ENCODE results near the gene DACT2.
"Not testable (repeated sequence)": the region's sequence is repeated elsewhere in the genome, so short reads cannot be mapped to it uniquely, and the experiment has no call there.

DACT2 gene

GRCh38 chr6:168299541-168300511, 19.8 kb downstream of the DACT2 start:
- no peak for DNase-seq

DNA sequence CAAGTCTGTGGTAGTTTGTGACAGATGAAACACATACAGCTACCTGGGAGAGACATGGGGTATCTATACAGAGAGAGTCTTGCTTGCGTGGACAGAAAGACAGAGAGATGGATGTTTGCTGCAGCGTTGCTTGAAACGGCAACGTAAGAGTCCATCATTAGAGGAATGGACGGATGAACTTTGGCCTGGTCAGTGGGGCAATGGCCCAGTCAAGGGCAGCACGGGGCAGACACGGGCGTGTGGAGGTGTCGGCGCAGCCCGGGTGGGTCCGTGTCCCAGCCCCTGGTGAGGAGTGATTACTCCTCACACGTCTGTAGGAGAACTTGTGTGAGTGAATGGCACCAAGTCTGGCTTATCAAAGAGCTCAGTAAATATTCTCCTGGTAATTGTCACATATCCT, 21.9 kb downstream of the DACT2 start:
- DNase-seq: no peak

GRCh38 chr6:168294901-168295300, 24.7 kb downstream of the DACT2 start:
- no peak for DNase-seq

DNA sequence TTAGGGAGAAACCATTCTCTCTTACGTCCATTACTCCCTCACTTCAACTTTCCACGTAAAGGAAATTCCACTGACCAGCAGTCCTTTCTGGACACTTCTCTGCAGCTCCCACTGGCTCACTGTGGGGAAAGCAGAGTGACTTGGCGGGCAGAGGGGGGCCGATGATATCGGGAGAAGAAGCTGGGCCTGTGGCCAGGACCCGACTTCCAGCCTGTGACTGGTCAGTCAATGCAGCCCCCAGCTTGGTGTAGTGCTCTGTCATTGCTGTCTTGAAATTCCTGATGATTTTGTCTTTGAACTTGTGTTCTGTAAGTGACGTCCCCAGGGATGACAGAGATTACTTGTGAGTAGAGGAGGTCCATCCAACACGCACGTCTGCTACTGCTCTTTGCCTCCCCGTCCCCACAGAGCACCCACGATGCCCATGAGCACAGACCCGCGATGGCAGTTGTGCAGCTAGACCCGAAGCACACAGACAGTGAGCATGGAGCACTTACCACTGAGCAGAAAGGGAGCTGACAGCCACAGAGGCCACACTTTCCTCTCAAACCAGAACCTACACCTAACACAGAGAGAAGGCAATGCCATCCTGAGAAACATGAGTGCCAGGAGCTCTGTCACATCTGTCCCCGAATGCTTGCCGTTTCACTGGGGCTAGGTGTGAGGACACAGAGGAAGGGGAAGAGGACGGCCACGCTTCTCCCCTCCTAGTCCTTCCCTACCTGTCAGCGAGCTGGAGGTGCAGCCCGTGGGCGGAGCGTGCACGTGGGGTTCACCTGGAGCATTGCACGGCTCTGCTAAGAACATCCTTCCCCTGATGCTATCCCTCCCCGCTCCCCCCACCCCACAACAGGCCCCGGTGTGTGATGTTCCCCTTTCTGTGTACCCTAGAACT, 25.7 kb downstream of the DACT2 start:
- no peak for DNase-seq

DNA sequence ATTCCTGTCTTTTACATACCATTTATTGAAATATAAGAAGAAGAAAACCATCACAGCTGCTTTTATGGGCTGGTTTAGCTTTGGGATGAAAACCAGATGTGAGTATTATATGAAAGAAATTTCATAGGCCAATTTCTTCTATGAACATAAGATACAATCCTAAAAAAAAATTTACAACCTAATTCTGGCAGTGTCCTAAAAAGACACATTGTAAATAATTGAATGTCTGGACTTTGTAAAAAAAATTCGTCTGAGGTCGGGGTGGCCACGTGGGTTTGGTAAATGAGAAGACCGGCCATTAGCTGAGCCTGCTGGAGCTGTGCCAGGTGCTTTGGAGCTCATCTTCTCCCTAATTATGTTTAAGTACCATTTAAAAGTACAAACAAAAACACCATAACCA, 26.8 kb downstream of the DACT2 start:
- no peak for DNase-seq

- no peak for DNase-seq
Measured at GRCh38 chr6:168291450-168291849, 28.1 kb downstream of the DACT2 start.

GRCh38 chr6:168290095-168290494, 29.5 kb downstream of the DACT2 start:
- DNase-seq: no peak

- DNase-seq: no peak
Measured at GRCh38 chr6:168289571-168289962, 30.0 kb downstream of the DACT2 start.

GRCh38 chr6:168288781-168289570, 30.6 kb downstream of the DACT2 start:
- no peak for DNase-seq

DNA sequence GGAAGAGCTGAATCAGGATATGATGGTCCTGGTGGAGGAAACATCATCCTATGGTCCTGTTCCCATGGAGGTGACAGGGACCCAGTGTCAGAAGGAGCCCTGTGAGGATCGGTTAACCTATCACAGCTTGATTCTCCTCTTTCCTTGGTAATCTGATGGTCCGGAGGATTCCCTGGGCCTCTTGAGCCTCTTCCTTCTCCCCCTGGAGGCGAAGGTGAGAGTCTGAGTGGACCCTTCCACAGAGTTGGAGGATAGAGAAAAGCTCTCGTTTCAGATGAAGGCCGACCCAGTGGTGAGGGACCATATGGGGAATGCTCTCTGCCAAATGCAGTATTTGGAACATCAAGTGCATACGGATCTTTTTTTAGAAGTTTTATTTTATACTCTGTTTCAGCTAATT, 32.1 kb downstream of the DACT2 start:
- not testable (repeated sequence) for DNase-seq

DNA sequence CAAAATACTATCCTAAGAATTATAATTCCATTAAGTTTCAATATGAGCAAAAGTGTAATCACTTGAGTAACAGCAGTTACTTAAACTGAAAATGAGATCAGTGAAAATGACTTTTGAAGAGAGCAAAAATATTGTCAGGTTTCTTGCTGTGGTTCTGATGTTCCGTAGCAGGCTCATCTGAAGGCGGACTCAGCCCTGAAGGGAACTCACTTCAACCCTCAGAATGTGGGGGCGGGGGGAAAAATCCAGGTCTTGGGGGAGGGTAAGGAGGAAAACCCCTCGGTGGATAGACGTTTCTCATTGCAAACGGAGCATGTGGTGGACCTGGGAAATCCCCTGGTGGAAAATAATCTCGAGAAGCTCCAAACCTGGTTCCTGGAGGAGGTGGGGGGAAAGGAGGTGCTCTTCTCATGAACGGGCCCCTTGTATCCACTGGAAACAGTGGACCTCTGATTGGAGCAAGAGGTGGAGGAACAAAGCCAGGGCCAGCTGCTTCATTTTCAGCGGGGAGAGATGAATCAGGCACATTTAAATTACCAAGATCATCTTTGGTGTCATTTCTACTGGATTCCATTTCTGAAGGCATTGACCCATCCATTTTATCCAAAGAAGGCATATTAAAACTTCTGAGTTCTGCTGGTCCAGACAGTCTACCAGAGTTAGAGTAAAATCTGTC, 32.7 kb downstream of the DACT2 start:
- DNase-seq: not testable (repeated sequence)

GRCh38 chr6:168286116-168286515, 33.5 kb downstream of the DACT2 start:
- DNase-seq: no peak

- no peak for DNase-seq
Measured at GRCh38 chr6:168285456-168285855, 34.1 kb downstream of the DACT2 start.

DNA sequence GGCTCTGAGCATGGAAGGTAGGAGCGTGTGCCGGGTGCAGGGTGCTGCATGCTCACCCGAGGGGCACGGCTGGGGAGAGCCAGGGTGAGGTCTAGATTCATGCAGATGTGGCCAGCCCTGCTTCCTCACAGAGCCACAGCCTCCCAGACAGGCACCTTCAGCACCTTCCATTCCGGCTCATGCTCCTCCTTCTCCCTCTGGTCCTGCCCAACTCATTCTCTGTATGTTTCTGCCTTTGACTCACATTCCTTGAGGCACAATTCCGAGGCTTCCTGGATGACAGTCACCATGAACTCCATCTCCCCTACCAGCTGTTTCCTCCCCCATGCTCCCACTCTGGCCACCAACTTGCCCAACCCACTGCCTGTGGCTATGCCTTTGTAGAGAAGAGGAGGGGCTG, 35.4 kb downstream of the DACT2 start:
- no peak for DNase-seq

- no peak for DNase-seq
Measured at GRCh38 chr6:168283686-168284025, 35.9 kb downstream of the DACT2 start.

DNA sequence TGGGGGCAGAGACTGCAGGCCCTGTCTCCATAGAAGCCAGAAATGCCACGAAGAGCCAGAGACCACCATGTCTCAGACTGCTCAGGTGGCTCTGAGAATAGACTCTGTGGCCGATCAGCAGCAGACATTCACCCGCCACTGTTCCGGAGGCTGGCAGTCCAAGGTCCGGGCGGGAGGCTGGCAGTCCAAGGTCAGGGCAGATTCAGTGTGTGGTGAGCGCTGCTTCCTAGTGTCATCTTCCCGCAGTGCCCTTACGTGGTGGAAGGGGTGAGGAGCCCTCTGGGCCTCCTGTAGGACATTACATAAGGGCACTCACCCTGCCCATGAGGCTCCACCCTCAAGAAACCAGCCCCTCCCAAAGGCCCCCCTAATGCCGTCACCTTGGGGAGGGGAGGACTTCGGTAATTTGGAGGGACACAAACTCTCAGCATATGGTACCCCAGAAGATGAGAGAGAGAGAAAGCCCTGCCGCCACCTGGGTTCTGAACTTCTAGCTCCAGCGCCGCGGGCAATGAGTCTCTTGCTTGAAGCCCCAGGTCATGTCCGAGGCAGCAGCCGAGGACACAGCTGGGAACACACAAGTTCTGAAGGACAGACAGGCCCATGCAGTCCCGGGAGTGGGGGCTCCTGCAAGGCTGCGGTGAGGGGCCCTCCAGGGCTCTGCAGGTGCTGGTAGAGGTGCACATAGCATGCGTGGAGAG, 36.4 kb downstream of the DACT2 start:
- DNase-seq: no peak

GRCh38 chr6:168281826-168282225, 37.8 kb downstream of the DACT2 start:
- DNase-seq: no peak

DNA sequence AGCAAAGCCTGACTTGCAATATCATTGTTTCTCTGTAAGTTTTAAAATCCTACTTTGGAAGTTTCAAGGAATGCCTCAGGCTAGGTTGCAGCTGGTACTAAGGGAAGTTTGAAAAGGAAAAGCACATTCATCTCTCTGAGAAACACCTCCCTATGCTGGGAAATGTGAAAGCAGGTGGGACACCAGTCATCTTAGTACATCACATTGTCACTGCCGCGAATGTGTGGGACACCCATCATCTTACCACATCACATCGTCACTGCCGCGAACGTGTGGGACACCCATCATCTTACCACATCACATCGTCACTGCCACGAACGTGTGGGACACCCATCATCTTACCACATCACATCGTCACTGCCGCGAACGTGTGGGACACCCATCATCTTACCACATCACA, 38.3 kb downstream of the DACT2 start:
- not testable (repeated sequence) for DNase-seq

DNA sequence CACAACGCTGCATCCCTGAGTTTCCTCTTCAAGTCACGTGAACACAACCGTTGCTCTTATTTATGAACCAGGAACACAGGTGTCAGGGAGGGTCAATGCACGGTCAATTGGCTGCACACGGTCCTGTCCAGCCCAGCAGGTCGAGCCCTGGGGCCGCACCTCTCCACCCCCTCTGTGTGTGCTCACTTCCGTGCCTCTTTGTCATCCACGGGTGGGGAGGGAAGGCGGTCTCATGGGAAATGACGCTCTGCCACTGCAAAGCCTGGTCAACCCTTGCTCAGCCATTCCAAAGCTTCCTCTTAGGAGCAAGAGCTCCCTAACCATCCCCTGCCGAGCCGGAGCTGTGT, 38.7 kb downstream of the DACT2 start:
- no peak for DNase-seq

DNA sequence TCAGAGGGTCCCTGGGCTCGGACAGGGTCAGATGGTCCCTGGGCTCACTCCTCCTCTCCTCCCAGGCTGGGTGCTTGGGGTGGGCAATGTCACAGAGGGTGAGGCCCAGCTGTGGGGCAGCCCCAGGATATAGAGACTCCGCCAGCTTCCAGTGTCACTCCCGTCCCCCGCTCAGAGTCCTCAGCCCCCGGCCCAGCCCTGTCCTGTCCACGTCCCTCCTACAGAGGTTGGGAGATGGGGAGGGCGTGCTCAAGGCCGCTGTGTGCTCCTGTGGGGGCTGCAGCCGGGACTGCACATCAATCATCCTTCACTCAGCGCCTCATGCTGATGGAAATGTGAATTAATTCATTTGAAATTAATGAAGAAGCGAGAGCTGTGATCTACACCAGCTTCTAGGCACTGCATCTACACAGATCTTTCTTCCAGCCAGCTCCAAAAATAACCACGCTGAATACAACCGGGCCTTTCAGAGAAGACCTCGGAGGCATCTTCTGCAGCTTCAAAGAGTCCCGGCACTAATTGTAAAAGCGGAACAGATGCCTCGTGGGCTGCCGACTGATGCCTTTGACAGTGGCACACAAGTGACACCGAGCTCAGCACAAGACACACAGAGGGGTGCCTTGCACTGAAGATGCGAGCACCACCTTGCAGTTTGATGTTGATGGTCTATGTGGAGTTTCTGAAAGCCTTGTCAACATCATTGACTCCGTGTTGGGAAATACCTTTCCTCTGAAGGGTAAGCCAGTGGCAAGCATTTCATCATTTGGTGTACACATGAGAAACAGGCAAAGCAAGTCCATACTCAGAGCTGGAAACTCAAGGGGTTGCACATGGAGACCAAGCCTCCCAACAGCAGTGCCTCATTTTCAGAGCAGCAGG, 39.3 kb downstream of the DACT2 start:
- no peak for DNase-seq

DNA sequence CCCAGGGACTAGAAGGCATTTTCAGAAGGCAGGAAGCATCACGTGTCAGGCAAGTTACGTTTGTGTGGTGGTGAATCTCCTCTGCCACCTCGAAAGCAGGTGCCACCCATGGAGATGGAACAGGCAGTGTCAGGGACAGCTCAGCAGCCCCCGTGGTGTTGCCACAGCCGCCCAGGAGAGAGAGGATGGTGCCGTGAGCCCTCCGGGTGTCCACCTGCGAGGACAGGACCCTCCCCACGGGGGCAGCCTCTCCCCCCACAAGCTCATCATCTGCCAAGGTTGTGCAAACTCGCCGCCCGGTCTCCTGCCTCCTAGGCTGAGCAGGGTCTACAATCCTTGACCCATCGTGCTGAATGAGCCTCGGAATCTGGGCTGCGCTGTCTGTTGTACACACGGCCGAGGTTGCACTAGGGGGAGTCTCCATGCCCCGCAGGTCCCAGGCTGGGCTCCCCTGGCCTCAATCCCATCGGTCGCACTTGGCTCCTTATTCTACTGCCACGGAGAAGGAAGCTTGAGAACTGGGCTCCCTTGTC, 40.1 kb downstream of the DACT2 start:
- no peak for DNase-seq
